Inferior parietal cortex (tissue), 1 donor: ENCODE measurements around the gene ZNF547.

ENCODE experiments used
- DNase-seq: peaks from one replicate; pipeline ENCODE4 v3.0.0-alpha.2; 2016; ENCODE audit errors: extremely low spot score

The ZNF547 gene

GRCh38 chr19:57362997-57363687 is at the start of gene ZNF547, which contains the start of gene TRAPPC2B:
ZNF547 (plus strand) TSS chr19:57363551; CDS start chr19:57368556, 5,005 bp downstream.
TRAPPC2B (plus strand) TSS chr19:57363551; CDS start chr19:57364834, 1,283 bp downstream.
- DNase-seq = peak; percentile 98

GRCh38 chr19:57314146-57314545 is 49.2 kb upstream of the ZNF547 start:
- no peak for DNase-seq

- no peak for DNase-seq
Observed at GRCh38 chr19:57317503-57317902, 45.8 kb upstream of the ZNF547 start.

GRCh38 chr19:57319869-57320179 is 43.5 kb upstream of the ZNF547 start:
- DNase-seq = no peak

GRCh38 chr19:57320180-57321084 is 42.9 kb upstream of the ZNF547 start, which contains the start of gene ZNF543:
ZNF543 (plus strand) TSS chr19:57320472; CDS start chr19:57320854, 382 bp downstream.
- peak; percentile 95 for DNase-seq

GRCh38 chr19:57321116-57321515 is 42.2 kb upstream of the ZNF547 start:
- DNase-seq = no peak

- no peak for DNase-seq
Observed at GRCh38 chr19:57321751-57322150, 41.6 kb upstream of the ZNF547 start.

GRCh38 chr19:57324992-57325391 is 38.4 kb upstream of the ZNF547 start:
- no peak for DNase-seq

- no peak for DNase-seq
Observed at GRCh38 chr19:57327993-57328392, 35.4 kb upstream of the ZNF547 start.

- DNase-seq = no peak
Observed at GRCh38 chr19:57334191-57334590, 29.2 kb upstream of the ZNF547 start.

GRCh38 chr19:57338877-57339276 is 24.5 kb upstream of the ZNF547 start:
- no peak for DNase-seq

- DNase-seq = no peak
Observed at GRCh38 chr19:57342582-57342981, 20.8 kb upstream of the ZNF547 start.

- no peak for DNase-seq
Observed at GRCh38 chr19:57348136-57348535, 15.2 kb upstream of the ZNF547 start.

GRCh38 chr19:57350877-57351805 is 12.2 kb upstream of the ZNF547 start, which contains the start of gene ZNF304:
ZNF304 (plus strand) TSS chr19:57351271; CDS start chr19:57351665, 394 bp downstream.
- peak; percentile 98 for DNase-seq

- no peak for DNase-seq
Observed at GRCh38 chr19:57351867-57352266, 11.5 kb upstream of the ZNF547 start.

GRCh38 chr19:57355916-57356315 is 7.4 kb upstream of the ZNF547 start:
- no peak for DNase-seq

- no peak for DNase-seq
Observed at GRCh38 chr19:57357406-57357805, 5.9 kb upstream of the ZNF547 start.

GRCh38 chr19:57359300-57359699 is 4.1 kb upstream of the ZNF547 start:
- no peak for DNase-seq

GRCh38 chr19:57362419-57362818 is 932 bp upstream of the ZNF547 start:
- DNase-seq = no peak

- no peak for DNase-seq
Observed at GRCh38 chr19:57363688-57364181, 384 bp downstream of the ZNF547 start.

GRCh38 chr19:57366776-57367175 is 3.4 kb downstream of the ZNF547 start:
- no peak for DNase-seq
